Muscle of back (tissue), 13 donors: ENCODE data around the gene PTH. TPM values are rescaled to one million over a fixed set of nuclear protein-coding genes. Genes with fewer than 3 reads are reported as not detected.

Experiments
- DNase-seq, 3 donors: peaks; one replicate each; pipeline versions ENCODE4 v3.0.0 to v3.0.0-alpha.2; 2013
- long read RNA-seq, 9 donors: transcript quantifications; one replicate each; lab custom pipeline, GENCODE V29; 2026
- polyA plus RNA-seq, 10 donors: library from polyadenylated mRNA; unstranded; fragments of 120-200 nt; gene quantifications; one replicate each; pipeline ENCODE4 v1.2.1, GENCODE V29; 2013; ENCODE audit not compliant: insufficient read length in 10 of 10

The PTH gene
- not detected for polyA plus RNA-seq
- long read RNA-seq, donor 1 = 0 reads
- long read RNA-seq, donor 2 = 0 reads
- long read RNA-seq, donor 3 = 0 reads
- long read RNA-seq, donor 4 = 0 reads
- long read RNA-seq, donor 5 = 0 reads
- long read RNA-seq, donor 6 = 0 reads
- long read RNA-seq, donor 7 = 0 reads
- long read RNA-seq, donor 8 = 0 reads
- long read RNA-seq, donor 9 = 0 reads

GRCh38 chr11:13495929-13496328 is at the start of gene PTH:
PTH (minus strand) TSS chr11:13495997; CDS start chr11:13492855, 3,142 bp downstream.
- no peak for DNase-seq

GRCh38 chr11:13538044-13538443 is 42.2 kb upstream of the PTH start:
- no peak for DNase-seq

- no peak for DNase-seq
These were observed 40.0 kb upstream of the PTH start for GRCh38 chr11:13535819-13536218.

GRCh38 chr11:13534358-13534757 is 38.6 kb upstream of the PTH start:
- no peak for DNase-seq

- DNase-seq = no peak
These were observed 29.5 kb upstream of the PTH start for GRCh38 chr11:13525257-13525656.

- no peak for DNase-seq
These were observed 7.6 kb upstream of the PTH start for GRCh38 chr11:13503393-13503792.

- no peak for DNase-seq
These were observed 6.7 kb upstream of the PTH start for GRCh38 chr11:13502492-13502891.

GRCh38 chr11:13494051-13494450 is 1.7 kb downstream of the PTH start:
- no peak for DNase-seq

- no peak for DNase-seq
These were observed 8.2 kb downstream of the PTH start for GRCh38 chr11:13487661-13488030.

GRCh38 chr11:13486926-13487660 is 8.7 kb downstream of the PTH start:
- peak in 1 of 3 donors; percentile 10 for DNase-seq

GRCh38 chr11:13480198-13480597 is 15.6 kb downstream of the PTH start:
- DNase-seq = no peak

- no peak for DNase-seq
These were observed 16.1 kb downstream of the PTH start for GRCh38 chr11:13479688-13480087.

- no peak for DNase-seq
These were observed 20.7 kb downstream of the PTH start for GRCh38 chr11:13475091-13475490.

GRCh38 chr11:13473013-13473722 is 22.6 kb downstream of the PTH start:
- no peak for DNase-seq

- DNase-seq = no peak
These were observed 27.0 kb downstream of the PTH start for GRCh38 chr11:13468750-13469149.

- DNase-seq = peak; percentile 20 to 60 (median 24)
These were observed 29.9 kb downstream of the PTH start for GRCh38 chr11:13465909-13466371.

- DNase-seq = no peak
These were observed 32.0 kb downstream of the PTH start for GRCh38 chr11:13463779-13464290.

- DNase-seq = peak; percentile 95 to 99 (median 99)
These were observed 32.7 kb downstream of the PTH start, which contains the start of gene BTBD10 for GRCh38 chr11:13462901-13463778. BTBD10 (minus strand) TSS chr11:13463222; CDS start chr11:13445124, 18,098 bp downstream.

- DNase-seq = peak in 2 of 3 donors; percentile 29 to 64
These were observed 33.4 kb downstream of the PTH start for GRCh38 chr11:13462311-13462900.

- DNase-seq = no peak
These were observed 34.5 kb downstream of the PTH start for GRCh38 chr11:13461291-13461690.

GRCh38 chr11:13450832-13451397 is 44.9 kb downstream of the PTH start:
- DNase-seq = no peak
